Esophagus muscularis mucosa (tissue), 4 donors: ENCODE measurements around the gene PITPNM3. TPM values are rescaled to one million over a fixed set of nuclear protein-coding genes. Genes with fewer than 3 reads are reported as not detected.

Experiments
- DNase-seq: peaks from one replicate; pipeline ENCODE4 v3.0.0-alpha.2; 2017; ENCODE audit errors: extremely low spot score
- H3K27ac ChIP-seq, 4 donors: fragments of 200-600 bp; sonication (generic); replicated peaks in 1 of 4; 1 replicate in 3 of 4; 2 replicates in 1 of 4; pipeline ENCODE4 v1.5.1; 2016 to 2019; ENCODE audit warnings: mild to moderate bottlenecking in 1 of 4
- H3K27me3 ChIP-seq, 4 donors: fragments of 200-600 bp; sonication (generic); one replicate each; pipeline versions ENCODE4 v1.5.1 to v1.6.0; 2016 to 2019
- H3K36me3 ChIP-seq, 4 donors: fragments of 200-600 bp; sonication (generic); one replicate each; pipeline ENCODE4 v1.5.1; 2016 to 2019
- H3K4me1 ChIP-seq, 4 donors: fragments of 200-600 bp; sonication (generic); one replicate each; pipeline ENCODE4 v1.5.1; 2016 to 2019
- H3K4me3 ChIP-seq, 4 donors: fragments of 200-600 bp; sonication (generic); 1 replicate in 2 of 4; 2 replicates in 2 of 4; pipeline ENCODE4 v1.5.1; 2016 to 2019; ENCODE audit warnings: mild to moderate bottlenecking in 4 of 4, moderate library complexity in 1 of 4
- H3K9me3 ChIP-seq, 4 donors: fragments of 200-600 bp; sonication (generic); 1 replicate in 3 of 4; 2 replicates in 1 of 4; pipeline ENCODE4 v1.5.1; 2016 to 2019
- CTCF ChIP-seq, 3 experiments: fragments of 200-600 bp in 2 of 3; fragments of 450-650 bp in 1 of 3; sonication (generic) in 2 of 3; IDR thresholded peaks; one replicate each; pipeline ENCODE4 v1.5.1; 2017 to 2019; ENCODE audit warnings: antibody characterized with exemption in 3 of 3, mild to moderate bottlenecking in 2 of 3, moderate library complexity in 1 of 3
- EP300 ChIP-seq: sonication (generic); formaldehyde crosslinking; IDR thresholded peaks from one replicate; pipeline ENCODE4 v1.6.1; 2017; ENCODE audit warnings: antibody characterized with exemption
- POLR2A ChIP-seq: fragments of 450-650 bp; IDR thresholded peaks from one replicate; pipeline ENCODE4 v1.6.1; 2017; ENCODE audit warnings: antibody characterized with exemption, moderate library complexity, mild to moderate bottlenecking, low read depth
- POLR2AphosphoS5 ChIP-seq, 2 donors: sonication (generic); formaldehyde crosslinking; IDR thresholded peaks; one replicate each; pipeline ENCODE4 v1.6.1; 2017; ENCODE audit warnings: antibody characterized with exemption in 2 of 2
- WGBS: methylation state at CpG from one replicate; pipeline ENCODE4 v1.1.5; 2018; 5-methylcytosine and 5-hydroxymethylcytosine counted together
- intact Hi-C: fragments of 100-400 bp; cut with DNase I; formaldehyde crosslinking; loops from one replicate; pipeline ENCODE4 v1.15.1; 2023
- total RNA-seq, 4 donors: library from RNA; depleted of rRNA; stranded (reverse); fragments of >200 nt; gene quantifications; one replicate each; pipeline versions ENCODE4 v1.1.0 to v1.2.1, GENCODE V29; 2016

Gene PITPNM3
- total RNA-seq, 4 donors from 2014 or later, result 46.5 to 93.2 (median 68.9) TPM

DNA sequence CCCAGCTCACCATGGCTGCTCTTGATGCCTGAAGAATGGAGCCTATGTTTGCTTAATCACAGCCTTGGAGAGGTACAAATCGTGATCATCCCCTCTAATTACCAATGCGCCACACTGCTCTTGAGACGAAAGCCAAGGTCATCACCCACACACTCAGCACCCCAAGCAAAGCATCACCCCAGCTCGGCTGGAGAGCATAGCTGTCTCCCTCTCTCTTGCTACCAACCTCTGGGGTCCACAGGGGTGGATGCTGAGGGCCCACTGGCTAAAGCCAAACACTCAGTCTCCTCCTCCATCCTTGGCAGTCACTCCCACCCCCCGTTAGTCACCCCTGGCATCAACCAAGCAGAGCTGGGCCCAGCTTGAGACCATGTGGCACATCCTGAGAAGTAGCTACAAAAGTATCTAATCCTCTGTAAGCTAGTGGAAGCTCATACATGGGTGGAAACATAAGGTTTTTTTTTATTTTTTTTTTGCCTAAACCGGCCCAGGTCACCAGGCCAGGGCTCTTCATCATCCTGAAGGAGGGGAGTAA lies 67.3 kb downstream of the PITPNM3 start:
- Histone ChIP-seq H3K27me3 (no peaks in the 10 kb centered on the region), H3K4me1 (peaks cover 0 to 46% (median 39%) of the 10 kb centered on the region in 4 donors), H3K9me3 (no peaks in the 10 kb centered on the region), H3K36me3 (peaks cover 0 to 8% (median 5%) of the 10 kb centered on the region in 4 donors), H3K27ac (no peak overlapping the region), H3K4me3 (no peak overlapping the region)
- no peak for TF ChIP-seq EP300
- no peak for TF ChIP-seq POLR2A
- TF ChIP-seq CTCF (IDR thresholded peaks at IDR 0.05), result no peak
- no peak for TF ChIP-seq POLR2AphosphoS5 (IDR thresholded peaks at IDR 0.05)
- 83% methylated on average over 6 of the region's 6 CpGs for WGBS
- DNase-seq, result no peak
- intact Hi-C loops, result no loop called here

DNA sequence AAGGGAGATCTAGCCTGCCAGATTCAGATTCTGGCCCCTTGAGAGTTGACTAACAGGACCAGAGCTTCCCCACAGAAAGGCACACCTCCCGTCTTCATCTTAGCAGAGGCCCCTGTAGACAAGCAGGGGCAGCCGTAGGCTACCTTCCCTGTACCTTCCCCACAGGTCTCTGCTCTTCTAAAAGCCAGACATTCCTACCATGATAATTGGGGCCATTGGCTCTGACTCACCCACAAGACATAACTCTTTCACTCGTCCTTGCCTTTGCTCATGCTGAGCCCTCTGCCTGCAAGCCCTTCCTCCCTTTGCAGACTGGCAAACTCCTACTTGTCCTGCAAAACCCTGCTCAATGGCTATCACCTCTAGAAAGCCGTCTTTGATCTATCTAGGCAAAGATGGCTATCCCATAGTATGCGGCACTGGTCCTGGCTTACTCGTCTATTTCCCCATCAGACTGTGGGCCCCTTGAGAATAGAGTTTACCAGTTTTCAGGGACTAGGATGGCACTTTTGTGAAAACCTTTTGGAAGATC lies 68.3 kb downstream of the PITPNM3 start:
- Histone ChIP-seq H3K27me3 (no peaks in the 10 kb centered on the region), H3K36me3 (peaks cover 0 to 18% (median 15%) of the 10 kb centered on the region in 4 donors), H3K9me3 (no peaks in the 10 kb centered on the region), H3K27ac (peak overlapping the region in 2 of 4 donors; percentile 17 to 30), H3K4me3 (no peak overlapping the region), H3K4me1 (peaks cover 0 to 36% (median 29%) of the 10 kb centered on the region in 4 donors)
- intact Hi-C loops, result no loop called here
- no peak for DNase-seq
- 93% methylated on average over 6 of the region's 6 CpGs for WGBS
- TF ChIP-seq CTCF (IDR thresholded peaks at IDR 0.05) (no peak), POLR2A (no peak), POLR2AphosphoS5 (IDR thresholded peaks at IDR 0.05) (no peak), EP300 (no peak)

DNA sequence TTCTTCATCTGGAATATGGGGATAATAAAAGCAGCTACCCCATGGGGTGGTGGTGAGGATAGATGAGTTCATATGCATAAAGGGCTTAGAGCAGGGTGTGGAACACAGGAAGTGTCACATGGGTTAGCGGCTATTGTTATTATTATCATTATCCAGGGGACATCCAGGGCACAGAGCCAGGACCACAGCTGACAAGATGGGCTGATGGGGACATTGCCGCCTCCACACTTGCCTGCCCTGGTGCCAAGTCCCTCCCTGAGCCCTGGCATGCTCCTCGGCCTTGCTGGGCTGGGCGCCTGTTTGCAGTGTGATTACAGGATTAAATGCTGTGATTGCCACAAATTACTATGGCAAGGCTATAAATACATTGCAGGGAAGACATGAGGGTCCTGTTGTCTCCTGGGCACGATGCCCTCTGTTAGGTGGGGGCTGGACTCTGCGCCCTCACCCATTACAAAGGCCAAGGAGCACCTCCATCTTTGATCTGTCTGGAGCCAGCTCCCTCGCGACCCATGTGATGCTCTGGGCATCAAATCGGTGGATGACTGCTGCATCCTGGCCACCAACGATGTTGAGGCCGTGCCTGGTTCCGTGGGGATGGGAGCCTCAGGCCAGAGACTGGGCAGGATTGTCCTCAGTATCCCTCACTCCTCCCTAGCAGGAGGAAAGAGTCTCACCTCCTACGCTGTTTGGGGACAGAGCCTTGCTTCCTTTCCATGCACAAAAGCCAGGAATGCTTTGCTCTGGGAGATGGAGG lies 68.9 kb downstream of the PITPNM3 start:
- 59% methylated on average over 9 of the region's 13 CpGs for WGBS
- peaks cover 0 to 24% (median 17%) of the 10 kb centered on the region in 4 donors for H3K36me3 ChIP-seq
- no peaks in the 10 kb centered on the region for H3K9me3 ChIP-seq
- intact Hi-C loops, result no loop called here
- H3K4me3 ChIP-seq, result no peak overlapping the region
- H3K27ac ChIP-seq, result peak overlapping the region in 2 of 4 donors; percentile 17 to 53
- no peaks in the 10 kb centered on the region for H3K27me3 ChIP-seq
- H3K4me1 ChIP-seq, result peaks cover 0 to 29% (median 24%) of the 10 kb centered on the region in 4 donors
- DNase-seq, result no peak
- TF ChIP-seq EP300, result no peak
- TF ChIP-seq POLR2AphosphoS5 (IDR thresholded peaks at IDR 0.05), result no peak
- no peak for TF ChIP-seq CTCF (IDR thresholded peaks at IDR 0.05)
- TF ChIP-seq POLR2A, result no peak

DNA sequence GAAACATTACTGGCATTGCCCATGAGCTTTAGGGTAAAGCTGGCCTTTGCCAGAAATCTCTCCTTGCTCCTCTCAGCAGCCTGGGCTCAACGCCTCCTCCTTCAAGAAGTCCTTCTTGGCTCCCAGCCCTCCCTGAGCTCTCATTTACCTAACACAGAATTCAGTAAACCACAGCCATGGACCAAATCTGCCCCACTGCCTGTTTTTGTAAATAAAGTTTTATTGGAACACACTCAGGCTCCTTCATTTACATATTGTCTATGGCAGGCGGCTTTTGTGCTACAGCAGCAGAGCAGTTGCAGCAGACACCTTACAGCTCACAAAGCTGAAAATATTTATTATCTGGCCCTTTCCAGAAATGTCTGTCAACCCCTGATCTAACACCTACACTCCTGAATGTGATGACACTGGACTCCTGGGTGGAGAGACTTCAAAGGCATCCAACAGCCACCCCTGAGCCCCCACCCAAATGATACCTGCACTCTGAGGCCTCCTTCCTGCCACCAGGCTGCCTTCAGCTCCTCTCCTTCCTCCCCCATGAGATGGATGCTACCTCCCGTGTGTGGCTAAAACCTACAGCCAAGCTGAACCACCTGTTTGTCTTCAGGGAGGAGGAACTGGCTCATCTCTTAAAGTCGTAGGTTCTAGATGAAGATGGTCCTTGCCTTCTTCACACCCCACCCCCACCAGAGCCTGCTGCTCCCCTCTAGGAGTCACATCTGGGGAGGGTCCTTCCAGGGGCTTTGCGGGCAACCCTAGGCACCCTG lies 70.5 kb downstream of the PITPNM3 start:
- peak overlapping the region in 2 of 4 donors; percentile 28 to 53 for H3K27ac ChIP-seq
- 77% methylated on average over 5 of the region's 5 CpGs for WGBS
- intact Hi-C loops, result no loop called here

More for the DNA sequence above, 70.5 kb downstream of the PITPNM3 start:
- H3K9me3 ChIP-seq, result no peaks in the 10 kb centered on the region
- peaks cover 0 to 23% (median 18%) of the 10 kb centered on the region in 4 donors for H3K4me1 ChIP-seq
- TF ChIP-seq EP300 (no peak), POLR2AphosphoS5 (IDR thresholded peaks at IDR 0.05) (no peak), POLR2A (no peak), CTCF (IDR thresholded peaks at IDR 0.05) (no peak)
- peaks cover 0 to 33% (median 17%) of the 10 kb centered on the region in 4 donors for H3K36me3 ChIP-seq
- no peak for DNase-seq
- no peaks in the 10 kb centered on the region for H3K27me3 ChIP-seq
- no peak overlapping the region for H3K4me3 ChIP-seq
